ENCODE measurements around the gene FAM237B.

Gene FAM237B

DNA sequence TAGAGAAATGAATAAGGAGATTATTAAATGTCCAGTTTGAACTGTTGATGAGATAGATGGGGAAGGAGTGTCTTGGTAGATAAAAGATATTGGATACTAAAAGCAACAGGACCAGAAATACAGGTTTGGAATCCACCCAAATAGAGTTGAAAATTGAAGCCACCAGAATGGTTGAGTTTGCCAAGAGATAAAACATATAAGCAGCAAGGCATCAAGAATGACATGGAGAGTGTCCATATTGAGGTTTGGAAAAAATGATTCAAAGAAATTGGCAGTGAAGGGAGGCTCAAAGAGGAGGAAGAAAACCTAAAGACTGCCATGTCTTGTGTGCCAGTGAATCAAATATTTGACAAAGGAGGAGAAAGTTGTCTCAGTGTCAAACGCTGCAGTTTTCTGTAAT is 51.9 kb downstream of the FAM237B start:
- TF ChIP-seq, protein P1, sequence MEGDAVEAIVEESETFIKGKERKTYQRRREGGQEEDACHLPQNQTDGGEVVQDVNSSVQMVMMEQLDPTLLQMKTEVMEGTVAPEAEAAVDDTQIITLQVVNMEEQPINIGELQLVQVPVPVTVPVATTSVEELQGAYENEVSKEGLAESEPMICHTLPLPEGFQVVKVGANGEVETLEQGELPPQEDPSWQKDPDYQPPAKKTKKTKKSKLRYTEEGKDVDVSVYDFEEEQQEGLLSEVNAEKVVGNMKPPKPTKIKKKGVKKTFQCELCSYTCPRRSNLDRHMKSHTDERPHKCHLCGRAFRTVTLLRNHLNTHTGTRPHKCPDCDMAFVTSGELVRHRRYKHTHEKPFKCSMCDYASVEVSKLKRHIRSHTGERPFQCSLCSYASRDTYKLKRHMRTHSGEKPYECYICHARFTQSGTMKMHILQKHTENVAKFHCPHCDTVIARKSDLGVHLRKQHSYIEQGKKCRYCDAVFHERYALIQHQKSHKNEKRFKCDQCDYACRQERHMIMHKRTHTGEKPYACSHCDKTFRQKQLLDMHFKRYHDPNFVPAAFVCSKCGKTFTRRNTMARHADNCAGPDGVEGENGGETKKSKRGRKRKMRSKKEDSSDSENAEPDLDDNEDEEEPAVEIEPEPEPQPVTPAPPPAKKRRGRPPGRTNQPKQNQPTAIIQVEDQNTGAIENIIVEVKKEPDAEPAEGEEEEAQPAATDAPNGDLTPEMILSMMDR (IDR thresholded peaks at IDR 0.05; ENCODE audit: unreplicated experiment in 3 of 3): no peak
- Mint-ChIP-seq H3K27ac (no peak overlapping the region), H3K4me3 (no peak overlapping the region), H3K9me3 (no peaks in the 10 kb centered on the region), H3K27me3 (ENCODE audit: low read depth) (no peaks in the 10 kb centered on the region), H3K36me3 (ENCODE audit: low read depth) (no peaks in the 10 kb centered on the region), H3K4me1 (no peaks in the 10 kb centered on the region)

DNA sequence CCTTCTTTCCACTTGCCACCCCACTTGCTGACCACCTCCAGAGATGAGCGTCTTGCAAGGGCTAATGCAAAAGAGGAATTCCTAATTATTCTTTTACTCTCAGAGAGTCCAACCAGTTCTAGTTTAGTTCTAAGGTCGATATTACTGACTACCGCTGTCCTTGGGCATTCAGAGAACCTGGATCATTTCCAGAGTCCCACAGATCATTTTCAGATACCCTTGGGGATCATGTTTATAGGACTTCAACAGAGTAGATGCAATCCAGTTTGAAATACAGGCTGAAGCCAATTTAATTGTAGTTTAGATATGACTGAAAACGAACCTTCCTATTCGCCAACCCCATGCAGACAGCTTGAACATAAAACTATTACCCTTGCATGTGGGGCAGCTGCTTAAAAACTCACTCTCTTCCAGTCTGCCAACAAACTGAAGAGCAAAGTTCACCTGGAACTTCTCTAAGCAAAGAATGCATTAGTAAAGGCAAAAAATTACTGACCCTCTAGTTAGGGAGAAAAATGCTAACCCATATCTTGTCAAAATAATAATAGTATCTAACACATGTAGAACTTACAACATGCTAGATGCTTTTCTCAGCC is 53.7 kb downstream of the FAM237B start:
- no peak overlapping the region for H3K4me3 Mint-ChIP-seq
- H3K36me3 Mint-ChIP-seq (ENCODE audit: low read depth): no peaks in the 10 kb centered on the region
- peak overlapping the region in 1 of 3 experiments; percentile 13 for H3K27ac Mint-ChIP-seq
- no peaks in the 10 kb centered on the region for H3K4me1 Mint-ChIP-seq
- H3K9me3 Mint-ChIP-seq: no peaks in the 10 kb centered on the region
- TF ChIP-seq, protein P1 (IDR thresholded peaks at IDR 0.05; ENCODE audit: unreplicated experiment in 3 of 3): no peak
- H3K27me3 Mint-ChIP-seq (ENCODE audit: low read depth): no peaks in the 10 kb centered on the region

DNA sequence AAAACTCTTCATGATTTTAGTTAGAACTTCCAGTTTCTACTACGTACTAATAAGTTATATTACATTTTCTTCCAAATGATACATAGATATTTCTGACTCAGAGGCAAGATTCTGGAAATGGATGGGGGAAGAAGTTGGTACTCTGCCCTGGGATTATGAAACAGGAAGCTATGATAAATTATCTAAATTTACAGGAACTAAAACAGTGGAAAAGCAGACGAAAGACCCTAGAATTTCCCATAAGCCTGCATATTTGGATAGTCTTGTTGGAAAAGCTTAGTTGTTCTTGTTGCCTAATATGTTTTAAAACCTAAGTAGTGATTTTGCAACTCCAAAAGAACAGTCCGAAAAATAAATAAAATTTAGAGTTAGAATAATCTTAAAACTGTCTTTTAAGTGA is 54.3 kb downstream of the FAM237B start:
- no peak overlapping the region for H3K4me3 Mint-ChIP-seq
- H3K36me3 Mint-ChIP-seq (ENCODE audit: low read depth): no peaks in the 10 kb centered on the region
- TF ChIP-seq, protein P1 (IDR thresholded peaks at IDR 0.05; ENCODE audit: unreplicated experiment in 3 of 3): no peak
- no peaks in the 10 kb centered on the region for H3K4me1 Mint-ChIP-seq
- H3K27ac Mint-ChIP-seq: no peak overlapping the region
- H3K27me3 Mint-ChIP-seq (ENCODE audit: low read depth): no peaks in the 10 kb centered on the region
- H3K9me3 Mint-ChIP-seq: no peaks in the 10 kb centered on the region

All from nephron (organoid).